HepG2 (cell line): Measurements from ENCODE around the gene TEF. TPM values are rescaled to one million over a fixed set of nuclear protein-coding genes. Genes with fewer than 3 reads are reported as not detected.

Experiments
- ATF7-NPFF ChIP-seq: sonication (generic); formaldehyde crosslinking; IDR thresholded peaks from 2 replicates; pipeline ENCODE4 v1.8.1; 2023; ENCODE audit warnings: mild to moderate bottlenecking, low read depth, missing genetic modification reagents, moderate library complexity
- BRCA1 ChIP-seq: sonication (generic); formaldehyde crosslinking; IDR thresholded peaks from 2 replicates; pipeline ENCODE4 v1.4.0; 2020; ENCODE audit warnings: missing genetic modification reagents
- HMGA1 ChIP-seq: sonication (generic); formaldehyde crosslinking; conservative IDR thresholded peaks from 2 replicates; pipeline ENCODE4 v1.4.0; 2020; ENCODE audit warnings: missing genetic modification reagents
- KAT8 ChIP-seq: IDR thresholded peaks from 2 replicates; pipeline ENCODE4 v1.6.1; 2016; ENCODE audit warnings: missing genetic modification reagents, missing compliant biosample characterization
- KLF6 ChIP-seq: IDR thresholded peaks from 2 replicates; pipeline ENCODE4 v1.8.0; 2016; ENCODE audit warnings: missing biosample characterization, missing genetic modification reagents
- MAFG ChIP-seq: sonication (generic); formaldehyde crosslinking; IDR thresholded peaks from 2 replicates; pipeline ENCODE4 v1.5.1; 2020; ENCODE audit warnings: mild to moderate bottlenecking, missing genetic modification reagents
- MAFK ChIP-seq, 2 experiments: IDR thresholded peaks in 1 of 2; conservative IDR thresholded peaks in 1 of 2; 2 replicates each; pipeline ENCODE4 v1.6.1; 2011; ENCODE audit warnings: improper control_type of control experiment in 2 of 2, low read length in 2 of 2
- MBD4 ChIP-seq: IDR thresholded peaks from 2 replicates; pipeline ENCODE4 v1.6.1; 2012; ENCODE audit warnings: low read length, inconsistent platforms, borderline replicate concordance
- NFE2 ChIP-seq: sonication (generic); formaldehyde crosslinking; IDR thresholded peaks from 2 replicates; pipeline ENCODE4 v1.4.0; 2020; ENCODE audit warnings: missing genetic modification reagents
- PAWR ChIP-seq: sonication (generic); formaldehyde crosslinking; IDR thresholded peaks from 2 replicates; pipeline ENCODE4 v1.4.0; 2020; ENCODE audit warnings: missing genetic modification reagents, mild to moderate bottlenecking, borderline replicate concordance
- RXRA ChIP-seq: sonication (generic); formaldehyde crosslinking; IDR thresholded peaks from 2 replicates; pipeline ENCODE4 v1.5.1; 2020; ENCODE audit warnings: missing genetic modification reagents
- TBP ChIP-seq: sonication (generic); formaldehyde crosslinking; IDR thresholded peaks from 2 replicates; pipeline ENCODE4 v1.5.0; 2020; ENCODE audit warnings: missing genetic modification reagents
- ZNF101 ChIP-seq: sonication (generic); formaldehyde crosslinking; IDR thresholded peaks from 2 replicates; pipeline ENCODE4 v1.4.0; 2020; ENCODE audit warnings: mild to moderate bottlenecking, low read depth, missing genetic modification reagents, borderline replicate concordance
- polyA plus RNA-seq, 8 experiments: library from polyadenylated mRNA; depleted of rRNA in 3 of 8; stranded (reverse) in 7 of 8; unstranded in 1 of 8; fragments of >200 nt; fragmentation: Illumina TruSeq in 4 of 8; extraction: Trizol in 4 of 8; gene quantifications; 2 replicates each; pipeline versions ENCODE4 v1.2.1 to v1.2.3, GENCODE V29; 2011 to 2016; ENCODE audit warnings: low read depth in 4 of 8, missing spikeins in 1 of 8, mixed read lengths in 1 of 8; ENCODE audit not compliant: insufficient read depth in 1 of 8
- total RNA-seq, 5 experiments: library from RNA; depleted of rRNA; stranded (reverse); fragments of >200 nt; fragmentation: Illumina TruSeq; extraction: Trizol; gene quantifications; 2 replicates each; pipeline ENCODE4 v1.2.3, GENCODE V29; 2016; ENCODE audit warnings: low read depth in 1 of 5
- TF ChIP-seq, protein P1 (sequence below): sonication (generic); formaldehyde crosslinking; IDR thresholded peaks from 2 replicates; pipeline ENCODE4 v1.5.1; 2020; ENCODE audit warnings: missing genetic modification reagents, mild to moderate bottlenecking, borderline replicate concordance
- TF ChIP-seq, protein P2 (sequence below): sonication (generic); formaldehyde crosslinking; IDR thresholded peaks from 2 replicates; pipeline ENCODE4 v1.5.0; 2020; ENCODE audit warnings: missing genetic modification reagents
- TF ChIP-seq, protein P3 (sequence below): sonication (generic); formaldehyde crosslinking; IDR thresholded peaks from 2 replicates; pipeline ENCODE4 v1.4.0; 2020; ENCODE audit warnings: low read depth, missing genetic modification reagents

The TEF gene
- total and polyA plus RNA-seq, 2 of the 13 experiments (the other 11 are each of a cell fraction or from before 2014, with no cell fraction given): 7.6 to 11.2 TPM

DNA sequence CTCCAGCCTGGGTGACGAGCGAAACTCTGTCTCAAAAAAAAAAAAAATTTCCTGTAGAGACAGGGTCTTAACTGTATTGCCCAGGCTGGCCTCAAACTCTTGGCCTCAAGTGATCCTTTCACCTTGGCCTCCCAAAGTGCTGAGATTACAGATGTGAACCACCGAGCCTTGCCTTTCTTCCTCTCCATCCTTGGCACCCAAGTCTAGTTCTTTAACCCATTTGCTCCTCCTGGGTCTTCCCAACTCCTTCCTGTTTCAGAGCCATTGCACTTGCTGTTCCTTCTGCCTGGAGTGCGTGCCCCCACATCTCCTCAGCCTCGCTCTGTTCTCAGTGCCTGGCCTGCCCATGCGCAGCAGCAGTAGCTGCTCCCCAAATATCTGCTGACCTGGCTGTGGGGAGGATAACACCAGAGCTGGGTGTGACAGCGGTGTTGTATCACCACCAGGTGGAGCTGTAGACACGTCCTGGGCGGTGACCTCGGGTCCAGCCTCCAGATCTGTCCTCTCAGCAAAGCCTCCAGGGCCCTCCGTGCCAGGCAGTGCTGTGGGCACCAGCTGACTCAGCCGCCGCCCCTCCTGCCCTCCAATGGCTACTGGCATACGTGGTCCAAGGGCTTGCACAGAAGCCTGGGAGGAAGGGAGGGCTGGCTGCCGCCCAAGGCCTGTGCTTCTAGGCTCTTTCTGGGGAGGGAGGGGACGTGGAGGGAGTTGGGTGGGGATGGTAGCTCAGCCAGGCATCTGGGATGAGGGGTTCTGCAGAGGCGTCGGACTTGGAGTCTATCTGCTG lies 22.0 kb downstream of the TEF start (continued):
- peak; percentile 84 to 94 for TF ChIP-seq MAFK (conservative IDR thresholded peaks at IDR 0.05 in 1 of 2, IDR thresholded peaks at IDR 0.05 in 1 of 2; ENCODE audit: low read length in 2 of 2)
- TF ChIP-seq, protein P1, sequence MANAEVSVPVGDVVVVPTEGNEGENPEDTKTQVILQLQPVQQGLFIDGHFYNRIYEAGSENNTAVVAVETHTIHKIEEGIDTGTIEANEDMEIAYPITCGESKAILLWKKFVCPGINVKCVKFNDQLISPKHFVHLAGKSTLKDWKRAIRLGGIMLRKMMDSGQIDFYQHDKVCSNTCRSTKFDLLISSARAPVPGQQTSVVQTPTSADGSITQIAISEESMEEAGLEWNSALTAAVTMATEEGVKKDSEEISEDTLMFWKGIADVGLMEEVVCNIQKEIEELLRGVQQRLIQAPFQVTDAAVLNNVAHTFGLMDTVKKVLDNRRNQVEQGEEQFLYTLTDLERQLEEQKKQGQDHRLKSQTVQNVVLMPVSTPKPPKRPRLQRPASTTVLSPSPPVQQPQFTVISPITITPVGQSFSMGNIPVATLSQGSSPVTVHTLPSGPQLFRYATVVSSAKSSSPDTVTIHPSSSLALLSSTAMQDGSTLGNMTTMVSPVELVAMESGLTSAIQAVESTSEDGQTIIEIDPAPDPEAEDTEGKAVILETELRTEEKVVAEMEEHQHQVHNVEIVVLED (CRISPR knock-in tag): no peak
- TF ChIP-seq KAT8 (CRISPR knock-in tag): no peak
- peak; percentile 73 for TF ChIP-seq RXRA
- TF ChIP-seq TBP (CRISPR knock-in tag): no peak
- no peak for TF ChIP-seq MBD4
- TF ChIP-seq MAFG (CRISPR knock-in tag): peak; percentile 78; the same call in 1 of the 2 replicates
- no peak for TF ChIP-seq ATF7-NPFF (CRISPR knock-in tag)
- TF ChIP-seq ZNF101 (CRISPR knock-in tag): no peak
- TF ChIP-seq NFE2: no peak
- no peak for TF ChIP-seq KLF6 (CRISPR knock-in tag)
- TF ChIP-seq HMGA1 (CRISPR knock-in tag): no peak
- no peak for TF ChIP-seq BRCA1
- TF ChIP-seq, protein P2, sequence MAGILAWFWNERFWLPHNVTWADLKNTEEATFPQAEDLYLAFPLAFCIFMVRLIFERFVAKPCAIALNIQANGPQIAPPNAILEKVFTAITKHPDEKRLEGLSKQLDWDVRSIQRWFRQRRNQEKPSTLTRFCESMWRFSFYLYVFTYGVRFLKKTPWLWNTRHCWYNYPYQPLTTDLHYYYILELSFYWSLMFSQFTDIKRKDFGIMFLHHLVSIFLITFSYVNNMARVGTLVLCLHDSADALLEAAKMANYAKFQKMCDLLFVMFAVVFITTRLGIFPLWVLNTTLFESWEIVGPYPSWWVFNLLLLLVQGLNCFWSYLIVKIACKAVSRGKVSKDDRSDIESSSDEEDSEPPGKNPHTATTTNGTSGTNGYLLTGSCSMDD (CRISPR knock-in tag): no peak
- TF ChIP-seq PAWR (CRISPR knock-in tag): no peak
- TF ChIP-seq, protein P3, sequence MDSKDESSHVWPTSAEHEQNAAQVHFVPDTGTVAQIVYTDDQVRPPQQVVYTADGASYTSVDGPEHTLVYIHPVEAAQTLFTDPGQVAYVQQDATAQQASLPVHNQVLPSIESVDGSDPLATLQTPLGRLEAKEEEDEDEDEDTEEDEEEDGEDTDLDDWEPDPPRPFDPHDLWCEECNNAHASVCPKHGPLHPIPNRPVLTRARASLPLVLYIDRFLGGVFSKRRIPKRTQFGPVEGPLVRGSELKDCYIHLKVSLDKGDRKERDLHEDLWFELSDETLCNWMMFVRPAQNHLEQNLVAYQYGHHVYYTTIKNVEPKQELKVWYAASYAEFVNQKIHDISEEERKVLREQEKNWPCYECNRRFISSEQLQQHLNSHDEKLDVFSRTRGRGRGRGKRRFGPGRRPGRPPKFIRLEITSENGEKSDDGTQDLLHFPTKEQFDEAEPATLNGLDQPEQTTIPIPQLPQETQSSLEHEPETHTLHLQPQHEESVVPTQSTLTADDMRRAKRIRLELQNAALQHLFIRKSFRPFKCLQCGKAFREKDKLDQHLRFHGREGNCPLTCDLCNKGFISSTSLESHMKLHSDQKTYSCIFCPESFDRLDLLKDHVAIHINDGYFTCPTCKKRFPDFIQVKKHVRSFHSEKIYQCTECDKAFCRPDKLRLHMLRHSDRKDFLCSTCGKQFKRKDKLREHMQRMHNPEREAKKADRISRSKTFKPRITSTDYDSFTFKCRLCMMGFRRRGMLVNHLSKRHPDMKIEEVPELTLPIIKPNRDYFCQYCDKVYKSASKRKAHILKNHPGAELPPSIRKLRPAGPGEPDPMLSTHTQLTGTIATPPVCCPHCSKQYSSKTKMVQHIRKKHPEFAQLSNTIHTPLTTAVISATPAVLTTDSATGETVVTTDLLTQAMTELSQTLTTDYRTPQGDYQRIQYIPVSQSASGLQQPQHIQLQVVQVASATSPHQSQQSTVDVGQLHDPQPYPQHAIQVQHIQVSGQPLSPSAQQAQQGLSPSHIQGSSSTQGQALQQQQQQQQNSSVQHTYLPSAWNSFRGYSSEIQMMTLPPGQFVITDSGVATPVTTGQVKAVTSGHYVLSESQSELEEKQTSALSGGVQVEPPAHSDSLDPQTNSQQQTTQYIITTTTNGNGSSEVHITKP (CRISPR knock-in tag): 0 out of 2 replicates have a peak, but pooled peaks have one; percentile 29
